HepG2 (cell line): ENCODE measurements around the gene RIPOR3. TPM values are rescaled to one million over a fixed set of nuclear protein-coding genes. Genes with fewer than 3 reads are reported as not detected.
A peak's percentile ranks its signal among the peaks of the same experiment; 100 is the strongest.

Source experiments
- ARID5B ChIP-seq: IDR thresholded peaks from 2 replicates; pipeline ENCODE4 v1.4.0; 2020; ENCODE audit warnings: mild to moderate bottlenecking, missing genetic modification reagents
- FOXA1 ChIP-seq, 2 experiments: fragments of 450-650 bp in 1 of 2; sonication (generic) in 1 of 2; formaldehyde crosslinking in 1 of 2; IDR thresholded peaks; 2 replicates each; pipeline versions ENCODE4 v1.4.0 to v1.6.1; 2016 to 2020; ENCODE audit warnings: missing genetic modification reagents in 1 of 2
- KDM1A ChIP-seq: IDR thresholded peaks from 2 replicates; pipeline ENCODE4 v1.6.1; 2016; ENCODE audit warnings: missing compliant biosample characterization
- NFAT5 ChIP-seq: sonication (generic); formaldehyde crosslinking; IDR thresholded peaks from 2 replicates; pipeline ENCODE4 v1.4.0; 2020; ENCODE audit warnings: missing genetic modification reagents
- PRMT3 ChIP-seq: sonication (generic); formaldehyde crosslinking; IDR thresholded peaks from 2 replicates; pipeline ENCODE4 v1.8.1; 2022; ENCODE audit warnings: low read depth, mild to moderate bottlenecking, moderate library complexity, missing genetic modification reagents, borderline replicate concordance
- RELA ChIP-seq: sonication (generic); formaldehyde crosslinking; IDR thresholded peaks from 2 replicates; pipeline ENCODE4 v1.4.0; 2020; ENCODE audit warnings: missing genetic modification reagents
- REPIN1 ChIP-seq: sonication (generic); formaldehyde crosslinking; IDR thresholded peaks from 2 replicates; pipeline ENCODE4 v1.8.0; 2022; ENCODE audit warnings: missing genetic modification reagents, low read depth, mild to moderate bottlenecking, borderline replicate concordance
- SNAI1 ChIP-seq: sonication (generic); formaldehyde crosslinking; IDR thresholded peaks from 2 replicates; pipeline ENCODE4 v1.5.0; 2020; ENCODE audit warnings: mild to moderate bottlenecking, missing genetic modification reagents, borderline replicate concordance
- ZMYM3 ChIP-seq: sonication (generic); formaldehyde crosslinking; IDR thresholded peaks from 2 replicates; pipeline ENCODE4 v1.5.1; 2020; ENCODE audit warnings: mild to moderate bottlenecking, missing genetic modification reagents
- ZNF446 ChIP-seq: sonication (generic); formaldehyde crosslinking; IDR thresholded peaks from 2 replicates; pipeline ENCODE4 v1.5.0; 2020; ENCODE audit warnings: mild to moderate bottlenecking, missing genetic modification reagents
- ZNF547 ChIP-seq: sonication (generic); formaldehyde crosslinking; IDR thresholded peaks from 2 replicates; pipeline ENCODE4 v1.5.1; 2020; ENCODE audit warnings: mild to moderate bottlenecking, missing genetic modification reagents
- ZNF549 ChIP-seq: sonication (generic); formaldehyde crosslinking; IDR thresholded peaks from 2 replicates; pipeline ENCODE4 v1.5.0; 2020; ENCODE audit warnings: missing genetic modification reagents
- ZNF766 ChIP-seq: sonication (generic); formaldehyde crosslinking; IDR thresholded peaks from 2 replicates; pipeline ENCODE4 v1.5.0; 2020; ENCODE audit warnings: missing genetic modification reagents, borderline replicate concordance
- ZNF781 ChIP-seq: sonication (generic); formaldehyde crosslinking; IDR thresholded peaks from 2 replicates; pipeline ENCODE4 v1.5.1; 2020; ENCODE audit warnings: borderline replicate concordance, mild to moderate bottlenecking, missing genetic modification reagents; ENCODE audit errors: not compliant biosample characterization
- polyA plus RNA-seq, 8 experiments: library from polyadenylated mRNA; depleted of rRNA in 3 of 8; stranded (reverse) in 7 of 8; unstranded in 1 of 8; fragments of >200 nt; fragmentation: Illumina TruSeq in 4 of 8; extraction: Trizol in 4 of 8; gene quantifications; 2 replicates each; pipeline versions ENCODE4 v1.2.1 to v1.2.3, GENCODE V29; 2011 to 2016; ENCODE audit warnings: low read depth in 4 of 8, missing spikeins in 1 of 8, mixed read lengths in 1 of 8; ENCODE audit not compliant: insufficient read depth in 1 of 8
- total RNA-seq, 5 experiments: library from RNA; depleted of rRNA; stranded (reverse); fragments of >200 nt; fragmentation: Illumina TruSeq; extraction: Trizol; gene quantifications; 2 replicates each; pipeline ENCODE4 v1.2.3, GENCODE V29; 2016; ENCODE audit warnings: low read depth in 1 of 5
- TF ChIP-seq, protein P1 (sequence below): sonication (generic); formaldehyde crosslinking; IDR thresholded peaks from 2 replicates; pipeline ENCODE4 v1.8.1; 2023; ENCODE audit warnings: mild to moderate bottlenecking, moderate library complexity, missing genetic modification reagents
- TF ChIP-seq, protein P2 (sequence below): sonication (generic); formaldehyde crosslinking; IDR thresholded peaks from 2 replicates; pipeline ENCODE4 v1.4.0; 2020; ENCODE audit warnings: missing genetic modification reagents

RIPOR3 gene
- total and polyA plus RNA-seq, 2 of the 13 experiments (the other 11 are each of a cell fraction or from before 2014, with no cell fraction given): 0.18 TPM; not detected in 1

DNA sequence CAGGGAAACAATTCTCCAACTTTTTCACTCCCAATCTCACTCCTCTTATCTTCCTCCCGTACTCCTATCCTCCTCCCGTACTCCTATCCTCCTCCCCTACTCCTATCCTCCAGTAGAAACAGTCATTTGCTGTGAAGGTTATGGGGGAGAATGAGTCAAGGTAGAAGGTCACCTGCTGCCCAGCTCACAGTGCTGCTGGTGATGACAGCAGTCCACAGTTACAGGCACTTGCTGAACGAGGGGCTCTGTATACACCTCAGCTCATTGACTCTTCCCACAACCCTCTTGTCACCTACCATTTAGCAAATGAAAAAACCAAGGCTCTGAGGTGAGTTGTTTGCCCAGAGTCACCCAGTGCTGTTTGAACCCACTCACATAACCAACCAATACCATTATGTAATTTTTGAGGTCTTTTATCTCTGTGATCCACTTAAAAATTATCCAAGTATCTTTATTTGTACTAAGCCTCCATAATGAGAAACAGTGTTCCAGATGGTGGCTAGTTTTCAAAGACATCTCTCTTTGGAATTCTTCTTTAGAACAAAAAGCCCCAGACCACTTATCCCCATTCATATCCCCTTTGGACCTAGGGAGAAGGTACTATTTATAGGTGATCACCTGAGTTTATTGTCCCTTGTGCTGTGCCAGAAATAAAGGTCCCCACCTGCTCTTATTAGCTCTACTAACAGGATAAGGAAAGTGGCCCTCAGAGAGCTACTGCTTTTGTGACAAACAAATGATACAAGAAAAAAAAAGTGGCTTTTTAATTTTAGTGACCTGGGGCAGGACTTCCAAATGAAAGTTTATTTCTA, 128.0 kb downstream of the RIPOR3 start (continued):
- TF ChIP-seq ARID5B (CRISPR knock-in tag): peak; percentile 45
- no peak for TF ChIP-seq KDM1A
- no peak for TF ChIP-seq ZNF781 (CRISPR knock-in tag)
- TF ChIP-seq ZNF766 (CRISPR knock-in tag): no peak
- TF ChIP-seq ZNF549 (CRISPR knock-in tag): no peak
- TF ChIP-seq REPIN1 (CRISPR knock-in tag): no peak
- no peak for TF ChIP-seq FOXA1 (IDR thresholded peaks at IDR 0.05)
- peak; percentile 26; the same call in 1 of the 2 replicates for TF ChIP-seq FOXA1 (CRISPR knock-in tag; IDR thresholded peaks at IDR 0.05)
- 0 out of 2 replicates have a peak, but pooled peaks have one; percentile 52 for TF ChIP-seq SNAI1 (CRISPR knock-in tag)
- TF ChIP-seq ZNF446 (CRISPR knock-in tag): no peak
- TF ChIP-seq, protein P1, sequence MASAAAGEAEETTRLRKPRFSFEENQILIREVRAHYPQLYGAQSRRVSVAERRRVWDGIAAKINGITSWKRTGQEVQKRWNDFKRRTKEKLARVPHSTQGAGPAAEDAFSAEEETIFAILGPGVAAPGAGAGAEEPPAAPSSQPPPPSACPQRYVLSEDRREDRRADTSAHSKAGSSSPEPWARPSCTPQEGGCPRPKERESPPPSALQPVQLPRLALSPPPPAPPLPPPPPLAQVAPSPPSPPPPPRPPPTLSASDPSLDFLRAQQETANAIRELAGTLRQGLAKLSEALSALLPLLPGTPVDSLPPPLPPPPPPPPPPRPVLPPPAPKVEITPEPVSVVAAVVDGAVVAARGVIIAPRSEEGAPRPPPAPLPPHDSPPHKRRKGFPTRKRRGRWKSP (CRISPR knock-in tag): no peak
- TF ChIP-seq, protein P2, sequence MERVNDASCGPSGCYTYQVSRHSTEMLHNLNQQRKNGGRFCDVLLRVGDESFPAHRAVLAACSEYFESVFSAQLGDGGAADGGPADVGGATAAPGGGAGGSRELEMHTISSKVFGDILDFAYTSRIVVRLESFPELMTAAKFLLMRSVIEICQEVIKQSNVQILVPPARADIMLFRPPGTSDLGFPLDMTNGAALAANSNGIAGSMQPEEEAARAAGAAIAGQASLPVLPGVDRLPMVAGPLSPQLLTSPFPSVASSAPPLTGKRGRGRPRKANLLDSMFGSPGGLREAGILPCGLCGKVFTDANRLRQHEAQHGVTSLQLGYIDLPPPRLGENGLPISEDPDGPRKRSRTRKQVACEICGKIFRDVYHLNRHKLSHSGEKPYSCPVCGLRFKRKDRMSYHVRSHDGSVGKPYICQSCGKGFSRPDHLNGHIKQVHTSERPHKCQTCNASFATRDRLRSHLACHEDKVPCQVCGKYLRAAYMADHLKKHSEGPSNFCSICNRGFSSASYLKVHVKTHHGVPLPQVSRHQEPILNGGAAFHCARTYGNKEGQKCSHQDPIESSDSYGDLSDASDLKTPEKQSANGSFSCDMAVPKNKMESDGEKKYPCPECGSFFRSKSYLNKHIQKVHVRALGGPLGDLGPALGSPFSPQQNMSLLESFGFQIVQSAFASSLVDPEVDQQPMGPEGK (CRISPR knock-in tag): no peak
- TF ChIP-seq NFAT5 (CRISPR knock-in tag): no peak
- no peak for TF ChIP-seq ZMYM3 (CRISPR knock-in tag)
- no peak for TF ChIP-seq ZNF547 (CRISPR knock-in tag)
- no peak for TF ChIP-seq RELA (CRISPR knock-in tag)
- TF ChIP-seq PRMT3: no peak
